Panc1 (cell line): Measurements from ENCODE around the gene GOLGA6L7. TPM values are rescaled to one million over a fixed set of nuclear protein-coding genes. Genes with fewer than 3 reads are reported as not detected.

Experiments used
- ATAC-seq: fragments of 200-7000 bp; cut with Tn5 transposase; 2 replicates; pipeline ENCODE4 v1.9.1; 2020; ENCODE audit warnings: mild to moderate bottlenecking, moderate library complexity
- BruUV-seq: library from RNA; stranded (reverse); fragments of 400-500 nt; replicated peaks from 2 replicates; lab custom pipeline; 2021; lab: Mats Ljungman, UMichigan
- CTCF ChIA-PET: fragments of 300-600 bp; sonication (Branson Sonifier 250); formaldehyde crosslinking; loops from one replicate; lab custom pipeline; 2022; ENCODE audit warnings: antibody characterized with exemption; lab: Charles Lee
- POLR2A ChIA-PET: fragments of 300-600 bp; sonication (Branson Sonifier 250); formaldehyde crosslinking; loops from one replicate; lab custom pipeline; 2022; ENCODE audit warnings: antibody characterized with exemption; lab: Charles Lee
- DNase-seq: peaks from one replicate; pipeline ENCODE4 v3.0.0-alpha.2; 2010; ENCODE audit warnings: low read depth, low spot score
- H3K27ac ChIP-seq: 2 replicates; pipeline ENCODE4 v1.5.1; 2011; ENCODE audit warnings: mild to moderate bottlenecking, low read length, inconsistent platforms
- H3K27me3 ChIP-seq: fragments of 200-500 bp; sonication (Bioruptor generic); 2 replicates; pipeline ENCODE4 v1.6.0; 2014; ENCODE audit warnings: low read length, inconsistent platforms; ENCODE audit not compliant: control insufficient read depth, insufficient read depth
- H3K36me3 ChIP-seq: fragments of 200-500 bp; sonication (Bioruptor generic); 2 replicates; pipeline ENCODE4 v1.5.1; 2014; ENCODE audit warnings: inconsistent platforms, mild to moderate bottlenecking, low read length, moderate library complexity; ENCODE audit not compliant: control insufficient read depth, insufficient read depth
- H3K4me1 ChIP-seq: 2 replicates; pipeline ENCODE4 v1.5.1; 2011; ENCODE audit warnings: inconsistent platforms, mild to moderate bottlenecking, low read length, moderate library complexity; ENCODE audit not compliant: control insufficient read depth, insufficient read depth
- H3K4me3 ChIP-seq, 2 experiments: 2 replicates each; pipeline ENCODE4 v1.5.1; 2011 to 2012; ENCODE audit warnings: low read depth in 2 of 2, low read length in 2 of 2, mild to moderate bottlenecking in 2 of 2, inconsistent platforms in 1 of 2, moderate library complexity in 1 of 2
- H3K9me3 ChIP-seq: fragments of 200-500 bp; sonication (Bioruptor generic); 2 replicates; pipeline ENCODE4 v1.5.1; 2014; ENCODE audit warnings: low read depth, mild to moderate bottlenecking, inconsistent platforms, low read length, moderate library complexity; ENCODE audit not compliant: control insufficient read depth, insufficient read depth
- POLR2AphosphoS5 ChIP-seq: IDR thresholded peaks from 2 replicates; pipeline ENCODE4 v1.6.1; 2012; ENCODE audit warnings: mild to moderate bottlenecking, low read depth, low read length, moderate library complexity
- REST ChIP-seq, 2 experiments: IDR thresholded peaks; 2 replicates each; pipeline ENCODE4 v1.6.1; 2011 to 2012; ENCODE audit warnings: low read depth in 2 of 2, control low read depth in 1 of 2, low read length in 1 of 2, mild to moderate bottlenecking in 1 of 2, moderate library complexity in 1 of 2; ENCODE audit not compliant: insufficient read depth in 1 of 2
- SIN3A ChIP-seq: IDR thresholded peaks from 2 replicates; pipeline ENCODE4 v1.6.1; 2012; ENCODE audit warnings: low read depth, mild to moderate bottlenecking, low read length, moderate library complexity, borderline replicate concordance; ENCODE audit not compliant: insufficient read depth
- TCF7L2 ChIP-seq: IDR thresholded peaks from 2 replicates; pipeline ENCODE4 v1.6.1; 2011; ENCODE audit warnings: mild to moderate bottlenecking, low read depth, low read length, inconsistent platforms
- in situ Hi-C: cut with HindIII; loops from 2 replicates; pipeline ENCODE4 v1.10.0; 2016; ENCODE audit warnings: low sequenced_read_pairs, low pct_unique_long_range_greater_than_20kb
- intact Hi-C: fragments of 100-400 bp; cut with micrococcal nuclease; formaldehyde crosslinking; loops from one replicate; pipeline ENCODE4 v1.10.0; 2022; ENCODE audit not compliant: unreplicated experiment
- total RNA-seq: library from RNA; stranded (reverse); gene quantifications from one replicate; pipeline ENCODE4 v1.2.1, GENCODE V29; 2021; ENCODE audit not compliant: unreplicated experiment
- TF ChIP-seq, protein P1 (sequence below): fragments of 450-650 bp; IDR thresholded peaks from 2 replicates; pipeline ENCODE4 v1.5.1; 2017; ENCODE audit warnings: mild to moderate bottlenecking

The GOLGA6L7 gene
- total RNA-seq, 1 experiment from 2014 or later: not detected

GRCh38 chr15:28884151-28884940 lies 35.9 kb upstream of the GOLGA6L7 start:
- CTCF ChIA-PET: no interaction called here
- no TSS peak for BruUV-seq
- in situ Hi-C loops: no loop called here

GRCh38 chr15:28881600-28881999 lies 33.2 kb upstream of the GOLGA6L7 start:
- ChIA-PET POLR2A (no interaction called here), CTCF (no interaction called here)
- H3K27ac ChIP-seq: no peak overlapping the region
- DNase-seq (no peak), ATAC-seq (no peak)
- no peak overlapping the region for H3K4me3 ChIP-seq
- no peaks in the 10 kb centered on the region for H3K9me3 ChIP-seq
- intact Hi-C loops: no loop called here
- TF ChIP-seq POLR2AphosphoS5 (no peak), SIN3A (no peak), TCF7L2 (no peak), REST (IDR thresholded peaks at IDR 0.05; ENCODE audit: insufficient read depth in 1 of 2, low read depth in 2 of 2, low read length in 1 of 2) (no peak)
- TF ChIP-seq, protein P1, sequence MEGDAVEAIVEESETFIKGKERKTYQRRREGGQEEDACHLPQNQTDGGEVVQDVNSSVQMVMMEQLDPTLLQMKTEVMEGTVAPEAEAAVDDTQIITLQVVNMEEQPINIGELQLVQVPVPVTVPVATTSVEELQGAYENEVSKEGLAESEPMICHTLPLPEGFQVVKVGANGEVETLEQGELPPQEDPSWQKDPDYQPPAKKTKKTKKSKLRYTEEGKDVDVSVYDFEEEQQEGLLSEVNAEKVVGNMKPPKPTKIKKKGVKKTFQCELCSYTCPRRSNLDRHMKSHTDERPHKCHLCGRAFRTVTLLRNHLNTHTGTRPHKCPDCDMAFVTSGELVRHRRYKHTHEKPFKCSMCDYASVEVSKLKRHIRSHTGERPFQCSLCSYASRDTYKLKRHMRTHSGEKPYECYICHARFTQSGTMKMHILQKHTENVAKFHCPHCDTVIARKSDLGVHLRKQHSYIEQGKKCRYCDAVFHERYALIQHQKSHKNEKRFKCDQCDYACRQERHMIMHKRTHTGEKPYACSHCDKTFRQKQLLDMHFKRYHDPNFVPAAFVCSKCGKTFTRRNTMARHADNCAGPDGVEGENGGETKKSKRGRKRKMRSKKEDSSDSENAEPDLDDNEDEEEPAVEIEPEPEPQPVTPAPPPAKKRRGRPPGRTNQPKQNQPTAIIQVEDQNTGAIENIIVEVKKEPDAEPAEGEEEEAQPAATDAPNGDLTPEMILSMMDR: no peak
- no peaks in the 10 kb centered on the region for H3K36me3 ChIP-seq
- BruUV-seq: no TSS peak
- H3K4me1 ChIP-seq: no peaks in the 10 kb centered on the region
- in situ Hi-C loops: no loop called here
- no peaks in the 10 kb centered on the region for H3K27me3 ChIP-seq

More at GRCh38 chr15:28884151-28884940, 35.9 kb upstream of the GOLGA6L7 start:
- no peak overlapping the region for H3K4me3 ChIP-seq
- no peaks in the 10 kb centered on the region for H3K36me3 ChIP-seq
- TF ChIP-seq, protein P1: no peak
- no peak for TF ChIP-seq POLR2AphosphoS5
- TF ChIP-seq REST (IDR thresholded peaks at IDR 0.05; ENCODE audit: insufficient read depth in 1 of 2, low read depth in 2 of 2, low read length in 1 of 2): no peak
- no peak for TF ChIP-seq TCF7L2
- TF ChIP-seq SIN3A: no peak
- H3K27ac ChIP-seq: no peak overlapping the region
- ATAC-seq: no peak
- no peaks in the 10 kb centered on the region for H3K27me3 ChIP-seq
- H3K9me3 ChIP-seq: no peaks in the 10 kb centered on the region
- H3K4me1 ChIP-seq: no peaks in the 10 kb centered on the region
- intact Hi-C loops: no loop called here
- POLR2A ChIA-PET: no interaction called here
- DNase-seq: no peak
